HG02840 (cell line): ENCODE measurements around the gene VTA1.
"Not testable (repeated sequence)": the region's sequence is repeated elsewhere in the genome, so short reads cannot be mapped to it uniquely, and the experiment has no call there.

Experiments
- ATAC-seq: cut with Tn5 transposase; IDR thresholded peaks from one replicate; pipeline ENCODE4 v1.9.1; 2021; ENCODE audit warnings: mild to moderate bottlenecking, moderate library complexity, moderate number of reproducible peaks; ENCODE audit not compliant: unreplicated experiment, low FRiP score

The VTA1 gene, protein sequence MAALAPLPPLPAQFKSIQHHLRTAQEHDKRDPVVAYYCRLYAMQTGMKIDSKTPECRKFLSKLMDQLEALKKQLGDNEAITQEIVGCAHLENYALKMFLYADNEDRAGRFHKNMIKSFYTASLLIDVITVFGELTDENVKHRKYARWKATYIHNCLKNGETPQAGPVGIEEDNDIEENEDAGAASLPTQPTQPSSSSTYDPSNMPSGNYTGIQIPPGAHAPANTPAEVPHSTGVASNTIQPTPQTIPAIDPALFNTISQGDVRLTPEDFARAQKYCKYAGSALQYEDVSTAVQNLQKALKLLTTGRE

DNA sequence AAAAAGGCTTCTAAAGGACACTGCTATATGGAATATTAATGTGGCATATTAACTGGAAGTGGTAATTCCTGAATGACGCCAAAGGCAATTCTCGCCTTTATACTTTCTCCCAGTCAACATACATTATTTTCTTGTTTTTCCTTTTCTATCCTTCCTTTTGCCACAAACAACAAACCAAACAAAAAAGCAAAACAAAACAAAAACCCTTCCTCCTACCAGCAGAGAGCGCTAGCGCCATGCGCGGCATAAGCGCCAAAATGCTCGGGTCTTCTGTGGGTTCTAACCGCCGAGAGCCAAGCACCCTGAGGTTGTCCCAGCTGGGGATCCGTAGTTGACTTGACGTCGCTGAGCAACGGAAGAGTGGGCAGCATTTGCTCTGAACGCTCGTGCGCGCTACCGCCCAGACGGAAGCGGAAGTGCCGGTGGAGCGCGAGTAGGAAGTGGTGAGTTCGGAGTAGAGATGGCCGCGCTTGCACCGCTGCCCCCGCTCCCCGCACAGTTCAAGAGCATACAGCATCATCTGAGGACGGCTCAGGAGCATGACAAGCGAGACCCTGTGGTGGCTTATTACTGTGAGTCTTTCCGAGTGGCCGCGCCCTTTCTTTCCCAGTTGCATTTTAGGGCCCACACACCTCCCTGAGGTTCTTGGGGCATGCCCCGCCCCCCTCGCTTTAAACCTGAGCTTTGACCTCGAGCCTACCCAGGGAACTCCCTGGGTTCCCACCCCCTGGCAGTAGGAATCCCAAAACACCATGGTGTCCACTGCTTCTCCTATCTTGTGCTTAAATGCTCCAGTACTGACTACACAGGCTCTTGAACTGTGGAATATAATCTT, at the start of gene VTA1, which contains the start of gene NMBR:
Gene VTA1 (plus strand): TSS at position 436 of the 835 bp plus-strand sequence. CDS start 25 bp downstream, at position 461.
Gene NMBR (minus strand): TSS at position 295 of the 835 bp plus-strand sequence. CDS start 58,464 bp downstream, outside the sequence.
- ATAC-seq: peak; percentile 100

DNA sequence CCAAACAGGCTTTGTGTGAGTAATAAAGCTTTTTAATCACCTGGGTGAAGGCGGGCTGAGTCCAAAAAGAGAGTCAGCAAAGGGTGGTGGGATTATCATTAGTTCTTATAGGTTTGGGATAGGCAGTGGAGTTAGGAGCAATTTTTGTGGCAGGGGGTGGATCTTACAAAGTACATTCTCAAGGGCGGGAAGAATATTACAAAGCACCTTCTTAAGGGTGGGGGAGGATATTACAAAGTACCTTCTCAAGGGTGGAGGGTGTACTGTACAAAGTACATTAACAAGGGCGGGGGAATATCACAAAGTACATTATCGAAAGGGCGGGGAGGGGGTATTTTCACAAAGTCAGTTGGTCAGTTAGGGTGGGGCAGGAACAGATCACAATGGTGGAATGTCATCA, 42.2 kb upstream of the VTA1 start:
- ATAC-seq: not testable (repeated sequence)

DNA sequence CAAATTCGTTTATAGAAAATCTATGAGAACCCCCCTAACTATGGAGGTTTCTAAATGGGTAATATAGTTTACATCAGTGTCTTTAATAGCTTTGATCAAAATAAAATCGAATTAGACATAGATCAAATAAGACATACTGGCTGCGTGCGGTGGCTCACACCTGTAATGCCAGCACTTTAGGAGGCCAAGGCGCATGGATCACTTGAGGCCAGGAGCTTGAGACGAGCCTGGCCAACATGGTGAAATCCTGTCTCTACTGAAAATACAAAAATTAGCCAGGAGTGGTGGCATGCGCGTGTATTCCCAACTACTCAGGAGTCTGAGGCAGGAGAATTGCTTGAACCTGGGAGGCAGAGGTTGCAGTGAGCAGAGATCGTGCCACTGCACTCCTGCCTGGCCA, 36.2 kb upstream of the VTA1 start:
- ATAC-seq: not testable (repeated sequence)

DNA sequence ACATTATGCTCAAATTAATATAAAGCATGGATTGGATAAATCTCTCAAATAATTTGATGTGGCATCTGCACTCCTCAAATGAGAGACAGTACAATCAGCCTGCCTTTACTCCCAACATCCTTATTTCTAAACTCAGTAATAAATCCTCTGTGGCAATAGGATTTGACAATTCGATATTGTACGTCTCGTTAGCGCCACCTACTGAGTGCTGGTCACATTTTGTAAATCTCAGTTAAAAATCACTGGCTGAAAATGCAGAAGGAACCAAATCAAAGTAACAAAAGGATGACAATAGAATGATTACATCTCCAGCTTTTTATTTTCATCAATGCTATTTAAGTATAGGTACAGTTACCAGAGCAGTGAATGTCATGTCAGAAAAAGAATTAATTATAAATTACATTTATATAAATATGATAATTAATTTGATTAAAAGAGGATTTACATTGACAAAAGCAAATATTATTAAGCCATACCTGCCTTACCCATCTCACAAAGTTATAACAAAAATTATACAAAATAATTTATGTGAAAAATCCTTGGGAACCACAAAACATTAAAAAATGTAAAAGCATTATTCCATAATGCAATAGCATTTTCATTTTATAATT, 34.5 kb upstream of the VTA1 start:
- ATAC-seq: no peak

DNA sequence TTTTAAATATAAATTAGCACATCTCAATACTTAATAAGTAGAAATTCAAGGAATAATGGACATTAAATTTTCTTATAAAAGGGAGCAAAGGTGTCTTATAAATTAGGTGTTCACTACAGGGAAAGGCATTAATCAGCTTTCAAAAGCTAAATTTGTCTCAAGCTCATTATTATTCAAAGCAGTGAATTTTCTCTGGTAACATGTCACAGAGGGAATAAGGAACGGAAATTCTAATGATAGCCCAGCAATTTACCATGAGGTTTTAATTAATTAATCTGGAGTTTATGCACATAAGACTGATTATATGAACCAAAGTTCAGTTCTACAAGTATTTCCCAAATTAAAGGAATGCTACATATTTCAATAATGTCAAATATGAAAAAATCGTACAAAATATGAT, 29.7 kb upstream of the VTA1 start:
- no peak for ATAC-seq

DNA sequence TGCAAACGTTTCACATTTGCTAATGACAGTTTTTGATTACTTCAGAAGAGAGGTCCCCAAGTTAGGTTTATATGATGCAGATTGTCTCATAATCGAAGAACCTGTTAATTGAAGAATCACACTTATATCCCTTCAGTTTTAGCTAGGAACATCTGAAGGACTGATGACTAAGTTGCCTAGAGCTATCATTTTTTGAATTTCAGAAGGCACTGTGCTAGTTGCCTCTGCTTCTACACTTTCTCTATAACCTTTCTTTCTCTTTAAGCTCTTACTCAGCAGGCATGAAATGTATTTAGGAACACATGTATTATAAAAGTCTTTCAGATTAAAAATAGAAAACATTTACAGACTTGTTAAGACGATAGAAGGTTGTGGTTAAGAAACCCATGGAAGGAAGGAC, 28.7 kb upstream of the VTA1 start:
- ATAC-seq: no peak

DNA sequence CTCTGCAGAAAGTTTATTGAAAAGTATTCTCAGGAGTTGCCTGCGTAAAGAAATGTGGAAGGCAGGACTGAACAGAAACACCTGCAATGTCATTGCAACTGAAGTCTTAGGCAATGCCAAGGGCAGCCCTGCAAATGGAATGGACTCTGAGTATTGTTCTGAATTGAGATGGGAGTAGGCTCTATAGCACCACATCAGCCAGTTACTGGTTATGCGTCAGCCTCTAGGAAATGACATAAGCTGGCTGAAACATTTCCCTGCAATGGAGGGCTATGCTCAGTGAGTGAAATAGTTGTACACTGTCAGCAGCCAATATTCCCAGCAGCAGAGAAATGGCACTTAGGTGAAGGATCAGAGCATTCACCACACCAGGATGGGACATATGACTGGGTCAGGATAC, 28.1 kb upstream of the VTA1 start:
- ATAC-seq: no peak

DNA sequence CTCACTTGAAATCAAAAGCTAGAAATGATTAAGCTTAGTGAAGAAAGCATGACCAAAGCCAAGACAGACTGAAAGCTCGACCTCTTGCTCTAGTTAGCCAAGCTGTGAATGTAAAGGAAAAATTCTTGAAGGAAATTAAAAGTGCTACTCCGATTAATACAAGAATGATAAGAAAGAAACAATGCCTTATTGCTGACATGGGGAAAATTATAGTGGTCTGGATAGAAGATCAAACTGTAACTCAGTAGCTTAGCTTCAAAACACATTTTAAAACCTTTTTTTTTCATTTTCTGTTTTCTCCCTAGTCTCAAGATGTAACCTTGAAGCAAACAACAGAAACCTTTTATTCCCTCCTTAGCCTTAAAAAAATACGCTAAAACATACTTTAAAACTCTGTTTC, 25.7 kb upstream of the VTA1 start:
- ATAC-seq: no peak

DNA sequence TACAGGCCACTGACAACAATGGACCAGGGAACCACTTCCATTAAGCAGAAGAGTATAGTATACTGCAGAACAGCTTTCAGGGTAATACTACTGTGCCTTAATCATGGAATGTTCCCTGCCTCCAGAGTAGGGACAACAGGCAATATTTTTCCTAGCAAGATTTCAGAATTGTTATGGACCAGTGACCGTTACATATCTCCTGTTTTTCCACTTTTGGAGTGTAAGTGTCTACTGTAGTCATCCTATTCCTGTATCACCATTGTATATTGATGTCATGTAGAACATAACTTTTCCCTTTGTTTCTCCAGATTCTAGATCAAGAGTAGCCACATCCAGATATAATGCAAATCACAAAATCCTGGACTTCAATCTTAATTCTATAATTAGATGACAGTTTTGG, 16.2 kb upstream of the VTA1 start:
- ATAC-seq: no peak

DNA sequence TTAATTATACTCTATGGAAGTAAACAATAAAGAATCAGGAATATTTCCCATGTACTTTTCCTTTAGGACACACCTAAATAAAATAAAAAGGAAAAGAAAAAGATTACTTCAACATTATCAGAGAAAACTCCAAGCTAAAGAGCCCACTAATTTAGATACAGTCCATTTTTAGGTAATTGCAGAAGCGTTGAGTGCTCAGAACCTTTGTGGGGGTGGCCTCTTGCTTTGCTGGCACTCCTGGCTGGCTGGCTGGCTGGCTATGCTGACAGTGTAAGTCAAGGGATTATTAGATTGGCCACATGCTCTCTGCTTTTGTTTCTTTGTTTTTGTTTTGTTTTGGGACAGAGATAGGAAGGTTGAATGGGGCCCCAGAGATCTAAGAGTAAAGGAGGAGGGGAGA, 14.4 kb upstream of the VTA1 start, which contains the start of gene GJE1:
Gene GJE1 (plus strand): TSS at position 301 of the 400 bp plus-strand sequence. CDS start 234 bp downstream, outside the sequence.
- ATAC-seq: no peak

DNA sequence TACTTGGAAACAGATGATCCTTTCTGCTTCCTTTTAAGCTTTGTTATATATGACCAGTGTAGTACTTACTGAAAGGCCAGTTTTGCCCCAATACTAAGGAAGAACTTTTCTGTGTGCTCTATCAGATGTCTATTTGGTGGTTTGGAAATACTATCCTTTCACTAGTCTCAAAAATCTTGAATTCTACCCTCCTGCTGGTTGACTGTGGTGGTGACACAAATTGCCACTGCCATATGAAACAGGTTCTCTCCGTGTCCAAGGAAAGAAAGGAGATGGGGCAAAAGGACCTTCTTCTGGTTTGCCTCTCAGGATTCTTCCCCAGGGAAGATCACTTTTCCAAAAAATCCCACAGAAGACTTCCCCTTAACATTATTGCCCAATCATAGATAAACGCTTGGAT, 8.2 kb upstream of the VTA1 start:
- ATAC-seq: no peak

DNA sequence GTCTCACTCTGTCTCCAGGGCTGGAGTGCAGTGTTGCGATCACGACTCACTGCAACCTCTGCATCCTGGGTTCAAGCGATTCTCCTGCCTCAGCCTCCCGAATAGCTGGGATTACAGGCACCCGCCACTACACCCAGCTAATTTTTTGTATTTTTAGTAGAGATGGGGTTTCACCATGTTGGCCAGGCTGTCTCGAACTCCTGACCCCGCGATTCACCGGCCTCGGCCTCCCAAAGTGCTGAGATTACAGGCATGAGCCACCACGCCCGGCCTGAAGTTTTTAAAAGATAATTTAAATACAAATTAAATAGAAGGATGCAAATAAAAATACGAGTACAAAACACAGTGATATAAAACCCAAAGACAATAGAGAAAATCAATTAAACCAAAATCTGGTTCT, 5.5 kb upstream of the VTA1 start:
- ATAC-seq: not testable (repeated sequence)

DNA sequence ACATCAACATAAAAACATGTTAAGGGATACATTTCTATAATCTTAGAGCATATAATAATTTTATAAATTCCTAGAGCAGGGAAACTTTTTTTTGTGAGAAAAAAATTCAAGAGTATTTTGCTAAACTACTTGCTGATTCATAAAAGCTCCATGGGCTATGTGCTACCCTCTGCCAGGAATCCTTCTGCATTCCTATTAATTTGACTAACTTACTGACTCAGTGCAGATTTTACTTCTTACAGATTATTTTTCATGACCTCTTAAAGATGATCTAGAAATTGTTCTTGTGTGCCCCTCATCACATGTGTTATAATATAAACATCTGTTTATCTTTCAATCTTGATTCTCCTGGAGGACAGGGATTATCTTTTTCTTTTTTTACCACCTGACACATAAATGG, 5.7 kb downstream of the VTA1 start:
- no peak for ATAC-seq

DNA sequence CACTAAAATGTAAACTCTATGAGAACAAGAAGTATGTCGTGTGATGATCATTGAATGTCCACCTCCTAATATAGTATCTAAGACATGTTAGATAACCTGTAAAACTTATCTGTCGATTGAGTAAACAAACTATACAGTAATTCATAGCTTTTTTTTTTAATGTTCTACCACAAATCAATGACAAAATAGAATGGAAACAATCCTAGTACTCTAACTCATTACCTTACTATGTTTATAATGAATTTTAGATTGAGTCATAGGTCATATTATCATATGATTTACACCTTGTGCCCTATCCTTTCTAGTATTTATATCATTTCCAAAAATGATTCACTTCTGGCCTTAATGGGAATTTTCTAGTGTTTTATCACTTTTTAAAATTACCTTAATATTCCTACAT, 6.1 kb downstream of the VTA1 start:
- ATAC-seq: no peak

DNA sequence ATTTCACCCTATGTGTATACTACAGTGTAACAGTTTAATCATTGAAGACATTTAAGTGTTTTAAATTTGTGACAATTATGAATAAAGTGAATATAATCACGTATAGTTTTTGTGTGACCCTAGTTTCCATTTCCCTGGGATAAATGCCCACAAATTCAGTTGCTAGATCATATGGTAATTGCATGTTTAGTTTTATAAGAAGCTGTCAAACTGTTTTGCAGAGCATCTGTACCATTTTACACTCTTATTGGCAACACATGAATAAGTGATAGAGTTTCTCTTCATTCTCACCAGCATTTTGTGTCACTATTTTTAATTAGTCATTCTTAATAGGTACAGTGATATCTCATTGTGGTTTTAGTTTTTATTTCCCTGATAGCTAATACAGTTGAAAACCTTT, 7.3 kb downstream of the VTA1 start:
- no peak for ATAC-seq

DNA sequence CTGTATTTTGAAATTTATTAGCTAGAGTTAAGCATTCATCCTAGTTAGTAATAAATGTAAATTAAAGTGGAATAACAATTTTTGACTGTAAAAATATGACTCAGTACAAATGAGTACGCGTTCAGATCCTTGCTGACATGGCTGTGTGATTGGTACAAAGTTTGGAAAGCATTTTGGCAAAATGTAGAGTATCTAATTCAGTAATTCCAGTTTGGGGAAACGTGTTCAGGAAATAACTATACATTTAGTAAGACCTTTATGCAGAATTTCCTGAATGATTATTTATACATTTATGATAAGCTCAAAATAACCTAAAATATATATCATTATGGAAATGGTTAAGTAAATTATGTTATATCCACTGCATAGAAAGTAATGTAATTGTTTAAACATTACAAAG, 8.0 kb downstream of the VTA1 start:
- ATAC-seq: no peak

DNA sequence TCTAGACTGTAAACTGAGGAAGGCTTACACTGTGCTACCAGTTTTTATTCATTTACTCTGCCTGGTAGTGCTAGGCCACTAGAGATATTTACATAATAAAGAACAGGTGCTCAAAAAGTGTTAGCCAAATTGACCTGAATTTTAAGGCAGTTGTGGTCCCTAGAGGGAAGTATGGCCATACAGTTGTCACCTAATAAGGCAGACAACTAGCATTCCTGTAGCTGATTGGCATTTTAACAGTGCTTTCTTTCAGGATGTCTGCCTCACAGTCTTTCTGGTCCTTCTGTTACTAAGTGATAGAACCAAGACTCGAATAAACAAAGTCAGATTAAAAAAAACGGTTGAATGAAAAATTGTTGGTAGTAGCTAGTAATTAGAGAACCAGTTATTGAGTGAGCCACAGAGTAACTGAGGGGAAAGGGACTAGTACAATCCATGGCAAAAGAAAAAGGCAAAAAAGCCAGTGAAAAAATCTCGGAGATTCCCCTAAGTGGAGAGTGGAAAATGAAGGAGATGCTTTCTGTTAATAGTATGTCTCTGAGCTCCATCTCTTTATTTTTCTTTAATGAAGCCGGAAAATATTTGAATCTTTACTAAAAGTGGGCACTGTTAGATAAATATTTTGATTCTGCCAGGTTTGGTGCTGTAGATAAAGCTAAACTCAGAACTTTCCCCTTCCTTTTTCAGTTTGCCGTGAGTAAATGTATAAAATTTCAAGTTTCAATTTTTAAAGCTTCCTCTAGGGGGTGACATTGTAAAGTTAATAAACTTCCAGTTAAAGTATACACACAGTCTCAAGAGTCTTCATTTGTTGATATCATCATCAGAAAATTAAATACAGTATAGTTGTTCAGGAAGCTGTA, 9.1 kb downstream of the VTA1 start:
- peak; percentile 67 for ATAC-seq

DNA sequence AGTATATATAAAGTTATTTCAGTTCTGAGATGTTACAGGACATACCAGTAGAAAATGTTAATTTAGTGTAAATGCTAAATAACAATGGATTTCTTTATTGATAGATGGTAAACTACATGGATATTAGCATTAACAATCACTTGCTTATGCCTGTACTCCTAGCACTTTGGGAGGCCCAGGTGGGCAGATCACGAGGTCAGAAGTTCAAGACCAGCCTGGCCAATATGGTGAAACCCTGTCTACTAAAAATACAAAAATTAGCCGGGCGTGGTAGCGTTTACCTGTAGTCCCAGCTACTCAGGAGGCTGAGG, 9.7 kb downstream of the VTA1 start:
- ATAC-seq: not testable (repeated sequence)

DNA sequence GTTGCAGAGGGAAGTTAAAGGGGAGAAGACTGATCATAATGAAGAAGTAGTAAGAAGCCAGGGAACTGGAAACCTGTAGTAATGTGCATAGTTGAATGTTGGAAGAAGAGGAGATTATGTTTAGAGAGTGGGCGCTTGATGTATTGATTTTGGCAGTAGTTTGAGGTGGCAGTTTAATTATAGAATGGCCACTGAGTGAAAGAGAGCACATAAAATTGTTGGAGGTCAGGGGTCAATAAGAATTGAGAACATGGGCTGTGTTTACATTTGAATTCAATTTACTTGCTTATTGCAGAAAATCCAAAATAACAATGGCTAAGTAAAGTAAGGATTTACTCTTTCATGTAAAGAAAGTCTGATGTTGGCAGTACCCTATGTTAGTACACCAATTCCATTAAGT, 15.7 kb downstream of the VTA1 start:
- no peak for ATAC-seq

DNA sequence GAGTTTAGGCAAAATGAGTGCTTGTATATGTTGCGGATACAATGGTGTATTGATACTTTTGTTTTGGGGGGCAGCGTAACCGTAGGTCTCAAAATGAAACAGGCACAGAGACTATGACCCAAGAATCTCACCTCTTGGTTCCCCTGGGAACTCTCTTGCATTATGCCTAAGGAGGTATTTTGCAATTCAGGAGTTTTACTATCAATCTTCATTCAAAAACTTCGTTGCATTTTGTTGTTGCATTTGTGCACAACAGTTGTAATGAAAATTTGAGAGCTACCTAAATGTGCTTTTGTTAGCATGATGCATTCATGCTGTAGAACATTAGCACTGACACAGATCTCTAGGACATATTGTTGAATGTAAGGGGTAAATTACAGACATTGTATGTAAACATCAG, 18.2 kb downstream of the VTA1 start:
- no peak for ATAC-seq
